HG02763 (cell line): Measurements from ENCODE around the gene CDY1B.
"Not testable (repeated sequence)": the region's sequence is repeated elsewhere in the genome, so short reads cannot be mapped to it uniquely, and the experiment has no call there.

Source experiments
- ATAC-seq: cut with Tn5 transposase; IDR thresholded peaks from one replicate; pipeline ENCODE4 v1.9.1; 2021; ENCODE audit warnings: mild to moderate bottlenecking, moderate library complexity; ENCODE audit not compliant: unreplicated experiment

The CDY1B gene, protein sequence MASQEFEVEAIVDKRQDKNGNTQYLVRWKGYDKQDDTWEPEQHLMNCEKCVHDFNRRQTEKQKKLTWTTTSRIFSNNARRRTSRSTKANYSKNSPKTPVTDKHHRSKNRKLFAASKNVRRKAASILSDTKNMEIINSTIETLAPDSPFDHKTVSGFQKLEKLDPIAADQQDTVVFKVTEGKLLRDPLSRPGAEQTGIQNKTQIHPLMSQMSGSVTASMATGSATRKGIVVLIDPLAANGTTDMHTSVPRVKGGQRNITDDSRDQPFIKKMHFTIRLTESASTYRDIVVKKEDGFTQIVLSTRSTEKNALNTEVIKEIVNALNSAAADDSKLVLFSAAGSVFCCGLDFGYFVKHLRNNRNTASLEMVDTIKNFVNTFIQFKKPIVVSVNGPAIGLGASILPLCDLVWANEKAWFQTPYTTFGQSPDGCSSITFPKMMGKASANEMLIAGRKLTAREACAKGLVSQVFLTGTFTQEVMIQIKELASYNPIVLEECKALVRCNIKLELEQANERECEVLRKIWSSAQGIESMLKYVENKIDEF

DNA sequence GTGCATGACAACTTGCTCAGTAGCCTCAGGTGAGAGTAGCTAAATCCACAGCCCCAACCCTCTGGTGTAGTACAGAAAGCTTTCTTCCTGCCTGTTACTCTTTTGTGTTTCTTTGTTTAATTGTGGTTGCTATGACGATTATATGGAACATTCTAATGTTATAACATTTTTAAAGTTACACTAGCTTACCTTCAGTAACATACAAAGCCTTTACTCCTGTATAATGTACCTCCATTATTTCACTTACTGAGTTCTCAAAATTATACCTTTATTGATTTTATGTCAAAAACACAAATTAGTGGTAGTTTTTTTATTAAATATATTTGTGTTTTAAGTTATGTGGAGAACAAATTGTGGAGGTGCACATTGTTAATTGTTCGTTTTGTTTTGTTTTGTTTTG lies at the start of gene CDY1B:
TSS of gene CDY1B (minus strand) at position 101 of the 400 bp plus-strand sequence. CDS start 331 bp downstream, outside the sequence.
- ATAC-seq, result not testable (repeated sequence)

DNA sequence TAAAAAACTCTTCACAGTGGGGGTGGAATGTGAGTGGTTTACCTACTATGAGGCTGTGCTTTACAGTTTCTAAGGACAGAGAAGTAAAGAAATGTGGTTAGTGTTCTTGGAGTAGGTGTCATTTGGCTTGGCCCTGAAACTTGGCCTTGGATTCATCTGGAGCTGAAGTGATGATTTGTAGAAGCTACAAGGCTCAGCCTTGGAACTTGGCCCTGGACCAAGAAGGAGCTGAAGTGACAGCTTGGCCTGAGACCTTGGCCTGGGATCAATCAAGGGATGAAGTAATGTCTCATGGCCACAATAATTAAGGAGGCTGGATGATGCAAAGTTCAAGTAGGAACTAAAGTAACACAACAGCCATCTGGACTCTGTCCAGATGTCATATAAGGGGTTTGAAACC lies 1.7 kb upstream of the CDY1B start:
- ATAC-seq, result not testable (repeated sequence)

DNA sequence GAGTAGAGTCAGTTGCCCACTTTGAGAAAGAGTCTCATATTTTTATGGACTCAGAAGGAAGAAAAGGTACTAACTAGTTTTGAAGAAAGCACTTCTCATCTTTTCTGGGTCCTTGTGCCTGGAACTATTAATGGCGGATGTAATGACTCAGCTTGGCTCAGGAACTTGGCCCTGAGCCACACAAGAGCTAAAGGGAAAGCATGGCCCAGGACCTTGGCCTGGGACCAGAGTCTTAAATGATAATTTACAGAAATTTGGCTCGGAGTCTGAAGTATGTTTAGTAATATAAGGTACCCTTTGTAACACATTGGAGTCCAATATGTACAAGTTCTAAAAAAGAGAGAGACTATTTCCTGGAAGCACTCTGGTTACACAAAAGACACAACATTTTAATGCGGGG lies 4.6 kb downstream of the CDY1B start:
- ATAC-seq, result not testable (repeated sequence)

DNA sequence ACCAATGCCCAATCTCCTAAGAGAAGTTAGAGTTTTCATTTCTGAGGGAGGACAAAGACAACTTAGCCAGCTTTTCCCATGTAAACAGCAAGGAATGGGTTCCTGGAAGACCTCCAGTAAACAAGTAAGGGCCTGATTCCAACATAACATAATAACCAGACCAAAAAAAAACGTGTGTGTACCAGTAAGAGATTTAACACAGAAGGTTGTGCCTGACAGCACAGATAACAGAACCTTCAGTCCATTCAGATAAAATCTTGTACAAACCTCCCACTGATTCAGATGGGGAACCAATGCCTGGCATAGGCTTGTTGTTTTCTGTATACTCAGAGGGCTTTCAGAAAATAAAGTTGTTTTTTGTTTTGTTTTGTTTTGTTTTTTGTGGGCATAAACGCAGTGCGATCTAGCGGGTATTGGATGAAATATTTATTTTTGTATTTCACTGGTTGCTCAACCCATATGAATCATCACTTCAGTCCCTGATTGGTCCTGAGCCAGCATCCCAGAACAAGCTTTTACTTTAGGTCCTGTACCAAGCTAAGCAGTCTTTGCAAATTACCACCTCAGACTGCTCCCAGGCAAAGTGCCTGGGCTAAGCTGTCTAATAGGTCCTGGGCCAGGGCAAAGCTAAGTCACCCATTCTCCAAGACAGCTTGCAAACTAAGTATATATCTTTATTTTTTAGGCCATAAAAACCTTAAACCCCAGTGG lies 8.7 kb downstream of the CDY1B start:
- not testable (repeated sequence) for ATAC-seq

DNA sequence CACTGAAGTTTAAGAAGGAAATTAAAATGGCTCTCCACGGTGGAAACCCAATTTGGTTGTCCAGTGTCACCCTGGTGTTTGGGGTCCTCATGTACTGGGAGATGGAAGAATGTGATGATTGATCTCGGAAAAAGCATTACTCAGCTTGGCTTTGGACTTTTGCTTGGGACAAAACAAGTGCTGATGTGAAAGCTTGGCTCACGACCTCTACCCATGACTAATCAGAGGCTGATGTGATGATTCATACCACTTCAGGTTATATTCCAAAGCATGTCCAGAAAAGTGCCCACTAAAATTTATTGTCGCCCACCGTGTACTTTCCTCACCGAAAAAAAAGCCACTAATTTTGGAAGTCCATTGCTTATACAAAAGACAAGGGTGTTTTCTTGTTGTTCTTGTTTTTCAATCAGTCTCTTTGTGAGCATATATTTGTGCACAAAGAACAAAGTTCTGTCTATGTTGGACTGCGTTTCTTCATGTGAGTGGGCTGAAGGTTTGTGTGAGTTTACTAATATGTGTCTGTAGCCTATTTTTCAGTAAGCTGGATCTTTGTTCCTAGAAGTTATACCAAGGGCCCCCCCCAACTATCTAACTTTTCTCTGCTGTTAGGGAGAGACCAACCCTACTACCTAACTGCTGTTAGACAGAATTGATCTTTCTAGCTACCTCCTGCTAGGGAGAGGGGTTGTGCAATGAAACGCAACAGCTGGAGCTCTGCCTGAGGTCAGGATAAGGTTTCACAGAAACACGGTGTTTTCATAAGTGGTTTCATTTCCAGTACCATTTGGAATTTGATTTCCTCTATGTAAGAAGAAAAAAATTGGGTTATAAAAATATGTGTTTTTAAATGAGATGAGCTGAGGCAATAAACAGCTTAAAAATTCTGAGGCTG lies 21.4 kb downstream of the CDY1B start:
- ATAC-seq, result not testable (repeated sequence)
